HG03108 (cell line): ENCODE results near the gene DNAI4.
"Not testable (repeated sequence)": the region's sequence is repeated elsewhere in the genome, so short reads cannot be mapped to it uniquely, and the experiment has no call there.

ENCODE experiments used
- ATAC-seq: cut with Tn5 transposase; IDR thresholded peaks from one replicate; pipeline ENCODE4 v1.9.1; 2021; ENCODE audit warnings: moderate library complexity; ENCODE audit not compliant: unreplicated experiment

The DNAI4 gene

DNA sequence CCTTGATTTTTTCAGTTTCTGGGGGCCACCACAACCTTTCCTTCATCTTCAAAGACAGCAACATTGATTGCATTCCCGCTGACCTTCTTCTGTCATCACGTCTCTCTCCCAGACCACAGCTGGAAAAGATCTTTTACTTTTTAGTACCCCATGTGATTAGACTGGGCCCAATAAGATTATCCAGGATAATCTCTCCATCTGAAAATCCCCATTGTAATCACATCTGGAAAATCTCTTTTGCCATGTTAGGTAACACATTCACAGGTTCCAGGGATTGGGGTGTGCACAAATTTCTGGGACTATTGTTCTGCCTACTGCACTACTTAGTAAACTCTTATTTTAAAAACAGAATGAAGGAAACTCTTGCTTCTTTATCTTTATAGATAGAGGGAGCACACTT is 76.5 kb downstream of the DNAI4 start:
- no peak for ATAC-seq

DNA sequence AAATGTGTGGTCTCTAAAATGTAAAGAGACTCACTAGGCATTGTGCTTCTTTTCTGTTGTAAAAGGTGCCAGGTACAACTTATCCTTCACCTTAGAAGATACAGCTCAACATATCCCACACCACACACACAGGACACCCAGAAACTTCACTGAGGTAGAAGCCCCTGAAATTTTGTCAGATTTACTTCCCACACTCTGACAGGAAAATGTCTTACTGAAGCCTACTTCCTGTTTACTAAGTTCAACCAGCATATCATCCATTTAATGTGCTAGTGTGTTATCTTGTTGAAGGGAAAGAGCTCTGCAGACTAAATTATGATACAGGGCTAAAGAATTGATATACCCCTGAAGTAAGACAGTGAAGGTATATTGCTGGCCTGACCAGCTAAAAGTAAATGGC is 83.7 kb downstream of the DNAI4 start:
- no peak for ATAC-seq

DNA sequence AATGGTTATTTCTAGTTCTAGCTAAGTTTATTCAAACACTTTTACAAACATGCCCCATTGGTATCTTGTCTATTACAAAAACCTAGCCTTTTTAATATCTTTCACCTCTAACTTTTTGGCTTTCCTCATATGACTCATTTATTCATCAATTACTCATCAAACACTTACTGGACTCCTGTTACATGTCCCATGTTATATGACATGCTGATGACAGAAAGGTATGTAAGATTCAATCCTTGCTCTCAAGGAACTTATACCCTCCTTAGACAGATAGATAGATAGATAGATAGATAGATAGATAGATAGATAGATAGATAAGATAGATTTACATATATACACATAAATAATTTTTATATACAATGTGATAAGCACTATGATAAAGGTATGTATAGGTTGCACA is 89.7 kb downstream of the DNAI4 start:
- no peak for ATAC-seq

DNA sequence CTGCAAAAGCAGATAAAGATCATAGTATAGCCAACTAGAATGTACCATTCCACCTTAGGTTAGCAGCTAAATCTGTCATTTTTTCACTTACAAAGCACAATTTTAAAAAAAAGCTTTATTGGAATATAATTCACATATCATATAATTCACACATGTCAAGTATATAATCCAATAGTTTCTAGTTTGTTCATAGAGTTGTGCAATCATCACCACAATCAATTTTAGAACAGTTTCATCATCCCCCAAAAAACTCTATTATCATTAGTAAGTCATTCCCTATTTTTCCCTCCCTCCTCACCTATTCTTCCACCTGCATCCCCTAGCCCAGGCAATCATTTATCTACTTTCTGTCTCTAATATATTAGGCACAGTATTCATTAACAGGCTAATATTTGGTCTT is 91.5 kb downstream of the DNAI4 start:
- ATAC-seq, result no peak

DNA sequence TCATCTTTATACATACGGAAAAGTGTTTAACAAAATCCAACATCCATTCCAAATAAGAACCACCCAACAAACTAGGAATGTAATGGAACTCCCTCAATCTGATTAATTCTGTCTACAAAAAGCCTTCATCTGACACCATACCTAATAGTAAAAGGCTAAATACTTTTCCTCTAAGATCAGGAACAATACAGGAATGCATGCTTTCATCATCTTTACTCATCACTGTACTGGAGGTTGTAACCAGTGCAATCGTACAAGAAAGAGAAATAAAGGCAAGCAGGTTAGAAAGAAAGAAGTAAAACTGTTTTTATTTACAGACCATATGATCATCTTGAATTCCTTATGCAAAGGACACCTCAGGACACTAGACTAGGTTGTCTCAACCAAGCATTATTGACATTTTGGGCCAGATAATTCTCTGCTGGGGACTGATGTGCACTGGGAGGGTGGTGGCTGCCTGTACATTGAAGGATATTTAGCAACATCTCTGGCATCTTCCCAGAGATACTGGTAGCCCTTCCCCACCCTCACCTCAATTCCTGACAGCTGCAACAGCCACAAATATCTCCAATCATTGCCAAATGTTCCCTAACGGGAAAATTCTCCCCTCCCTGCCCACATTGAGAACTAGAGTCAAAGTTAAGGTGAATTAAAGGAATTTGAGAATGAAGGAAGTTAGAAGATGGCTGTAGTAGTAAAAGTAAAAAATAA is 93.0 kb downstream of the DNAI4 start:
- ATAC-seq, result no peak

DNA sequence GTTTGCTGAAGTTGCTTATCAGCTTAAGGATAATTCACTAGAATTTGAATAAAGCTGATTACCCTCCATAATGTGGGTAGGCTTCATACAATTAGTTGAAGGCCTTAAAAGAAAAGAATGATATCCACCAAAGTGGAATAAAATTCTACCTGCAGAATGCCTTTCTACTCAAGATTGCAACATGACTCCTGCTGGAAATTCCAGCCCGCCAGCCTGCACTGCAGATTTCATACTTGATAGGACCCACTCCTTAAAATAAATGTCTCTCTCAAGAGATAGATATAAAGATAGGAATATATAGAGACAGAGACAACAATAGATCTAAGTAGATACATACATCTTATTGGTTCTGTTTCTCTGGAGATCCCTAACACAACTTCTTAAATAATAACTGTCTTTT is 99.9 kb downstream of the DNAI4 start:
- ATAC-seq, result no peak

DNA sequence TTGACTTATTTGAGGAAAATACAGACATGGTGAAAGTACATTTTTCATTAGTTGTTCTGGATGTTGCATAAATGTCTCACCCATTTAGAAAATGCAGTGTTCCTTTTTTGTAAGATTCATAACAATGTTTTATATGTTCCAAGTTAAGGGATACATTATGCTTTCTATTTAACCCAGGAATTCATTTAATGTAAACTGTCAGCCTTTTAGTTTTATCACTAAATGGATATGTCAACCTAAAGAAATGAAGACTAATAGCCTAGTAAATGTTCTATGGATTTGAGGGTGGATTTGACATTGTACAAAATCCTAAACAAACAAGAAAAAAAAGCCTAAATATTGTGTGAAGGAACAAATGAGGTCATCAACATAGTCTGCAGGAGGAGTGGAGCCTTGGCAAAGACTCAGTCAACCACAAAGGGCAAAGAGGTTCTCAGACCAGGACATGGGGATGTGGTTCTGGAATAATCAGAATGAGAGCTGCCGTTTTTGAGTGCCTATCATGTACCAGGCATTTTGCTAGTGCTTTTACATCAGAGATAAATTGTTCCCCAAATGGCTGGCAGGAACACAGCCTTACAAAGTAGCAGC is 114.8 kb downstream of the DNAI4 start:
- ATAC-seq, result no peak

DNA sequence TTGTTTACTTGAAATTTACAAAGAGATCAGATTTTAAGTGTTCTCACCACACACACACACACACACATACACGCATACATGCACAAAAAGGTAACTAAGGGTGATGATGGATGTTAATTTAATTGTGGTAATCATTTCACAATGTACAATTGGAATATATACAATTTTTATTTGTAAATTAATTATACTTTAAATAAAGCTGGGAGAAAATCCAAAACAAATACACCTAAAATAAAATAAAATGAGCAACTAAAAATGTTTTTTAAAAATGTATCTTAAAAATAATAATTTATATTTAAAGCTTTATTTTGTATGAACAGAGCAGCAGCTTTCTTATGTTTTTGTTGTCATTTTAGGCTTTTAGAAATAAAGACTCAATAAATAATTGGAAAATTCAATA is 115.4 kb downstream of the DNAI4 start:
- no peak for ATAC-seq

DNA sequence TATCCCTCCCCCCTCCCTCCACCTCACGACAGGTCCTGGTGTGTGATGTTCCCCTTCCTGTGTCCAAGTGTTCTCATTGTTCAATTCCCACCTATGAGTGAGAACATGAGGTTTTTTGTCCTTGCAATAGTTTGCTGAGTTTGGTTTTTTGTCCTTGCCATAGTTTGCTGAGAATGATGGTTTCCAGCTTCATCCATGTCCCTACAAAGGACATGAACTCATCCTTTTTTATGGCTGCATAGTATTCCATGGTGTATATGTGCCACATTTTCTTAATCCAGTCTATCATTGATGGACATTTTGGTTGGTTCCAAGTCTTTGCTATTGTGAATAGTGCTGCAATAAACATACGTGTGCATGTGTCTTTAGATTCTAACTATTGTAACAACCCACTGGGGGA is 128.8 kb downstream of the DNAI4 start:
- not testable (repeated sequence) for ATAC-seq

DNA sequence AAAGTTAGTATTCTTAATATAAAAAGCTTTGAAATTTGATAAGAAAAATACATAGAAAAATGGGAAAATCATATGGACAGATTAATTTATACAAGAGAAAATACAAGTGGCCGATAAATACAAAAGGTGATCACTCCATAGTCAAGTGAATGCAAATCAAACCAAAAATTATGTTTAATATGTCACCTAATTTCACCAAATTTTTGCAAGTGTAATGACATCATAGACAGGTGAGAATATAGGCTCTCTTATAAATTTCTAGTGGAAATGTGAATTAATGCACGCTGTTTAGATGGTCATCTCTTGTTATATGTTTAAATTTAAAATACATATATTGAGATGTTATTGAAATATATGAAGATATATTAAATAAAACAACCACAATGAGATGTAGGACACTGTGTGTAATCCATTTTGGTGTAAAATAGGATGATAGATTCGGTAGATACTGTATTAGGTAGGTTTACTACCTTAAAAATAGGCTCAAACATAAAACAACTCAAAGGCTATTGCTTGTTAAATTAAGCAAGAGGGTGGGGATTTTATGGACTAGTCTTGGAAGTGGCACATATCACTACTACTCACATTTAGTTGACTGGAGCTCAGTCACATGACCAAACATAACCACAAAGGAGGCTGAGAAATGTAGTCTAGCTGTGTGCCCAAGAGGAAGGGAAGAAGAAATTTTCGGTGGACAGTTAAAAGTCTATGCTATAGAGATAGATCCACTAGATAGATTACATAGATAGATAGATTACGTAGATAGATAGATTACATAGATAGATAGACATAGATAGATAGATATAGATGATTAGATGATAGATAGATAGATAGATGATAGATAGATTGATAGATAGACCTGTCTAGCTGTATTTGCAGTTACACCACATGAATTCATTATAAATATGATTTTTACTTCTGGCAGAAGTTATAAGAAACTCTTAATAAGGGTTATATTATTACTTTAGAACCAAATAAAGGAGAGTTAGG is 132.7 kb downstream of the DNAI4 start:
- ATAC-seq, result no peak

DNA sequence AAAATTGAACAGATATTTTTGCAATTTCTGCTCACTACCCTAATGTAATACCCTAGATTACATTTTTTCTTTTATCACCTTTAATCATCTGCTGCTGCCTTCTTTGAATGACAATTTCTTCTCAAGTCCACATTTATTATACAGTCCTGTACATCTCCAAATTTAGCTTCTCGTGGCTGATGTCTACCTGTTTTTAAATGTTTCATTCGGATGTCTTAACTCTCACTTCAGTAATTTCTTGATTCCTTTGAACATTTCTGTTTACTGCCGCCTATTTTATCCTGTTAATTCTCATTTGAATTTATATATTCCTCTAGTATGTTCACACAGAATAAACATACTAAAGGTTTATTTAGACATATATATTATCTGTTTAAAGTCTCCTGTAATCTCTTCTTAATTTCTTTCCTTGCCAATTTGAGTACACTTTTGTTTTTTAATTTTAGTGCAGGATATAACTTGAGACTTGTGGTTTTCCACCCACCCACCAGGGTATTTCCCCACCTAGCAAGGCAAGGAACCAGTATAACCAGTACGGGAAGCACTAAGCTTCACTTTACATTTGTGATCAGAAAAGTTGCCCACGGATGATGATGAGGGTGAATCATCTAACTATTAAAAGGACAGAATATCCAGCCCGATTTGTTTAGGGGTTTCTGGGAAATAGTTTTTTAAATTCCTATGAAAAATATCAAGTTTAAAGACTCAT is 136.3 kb downstream of the DNAI4 start:
- peak; percentile 85 for ATAC-seq

DNA sequence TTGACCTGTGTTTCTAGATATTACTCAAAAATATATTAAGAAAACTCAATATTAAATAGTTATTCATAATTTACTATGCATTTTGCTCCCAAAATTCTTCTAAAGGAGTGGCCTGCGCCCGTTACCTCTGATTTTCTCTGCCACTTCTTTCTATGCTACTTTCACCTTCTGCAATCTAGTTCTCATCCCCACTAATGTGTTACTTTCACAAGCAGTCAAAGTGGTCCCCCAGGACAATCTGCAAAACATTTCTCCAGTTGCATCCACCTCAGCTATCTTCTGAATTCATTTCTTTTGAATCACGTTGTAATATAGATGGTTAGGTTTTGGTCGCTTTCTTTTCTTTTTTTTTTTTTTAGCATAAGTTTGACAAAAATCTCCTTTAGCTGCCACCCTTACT is 137.0 kb downstream of the DNAI4 start:
- no peak for ATAC-seq

DNA sequence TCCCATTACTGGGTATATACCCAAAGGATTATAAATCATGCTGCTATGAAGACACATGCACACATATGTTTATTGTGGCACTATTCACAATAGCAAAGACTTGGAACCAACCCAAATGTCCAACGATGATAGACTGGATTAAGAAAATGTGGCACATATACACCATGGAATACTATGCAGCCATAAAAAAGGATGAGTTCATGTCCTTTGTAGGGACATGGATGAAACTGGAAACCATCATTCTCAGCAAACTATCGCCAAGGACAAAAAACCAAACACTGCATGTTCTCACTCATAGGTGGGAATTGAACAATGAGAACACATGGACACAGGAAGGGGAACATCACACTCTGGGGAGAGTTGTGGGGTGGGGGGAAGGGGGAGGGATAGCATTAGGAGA is 138.9 kb downstream of the DNAI4 start:
- ATAC-seq, result not testable (repeated sequence)

DNA sequence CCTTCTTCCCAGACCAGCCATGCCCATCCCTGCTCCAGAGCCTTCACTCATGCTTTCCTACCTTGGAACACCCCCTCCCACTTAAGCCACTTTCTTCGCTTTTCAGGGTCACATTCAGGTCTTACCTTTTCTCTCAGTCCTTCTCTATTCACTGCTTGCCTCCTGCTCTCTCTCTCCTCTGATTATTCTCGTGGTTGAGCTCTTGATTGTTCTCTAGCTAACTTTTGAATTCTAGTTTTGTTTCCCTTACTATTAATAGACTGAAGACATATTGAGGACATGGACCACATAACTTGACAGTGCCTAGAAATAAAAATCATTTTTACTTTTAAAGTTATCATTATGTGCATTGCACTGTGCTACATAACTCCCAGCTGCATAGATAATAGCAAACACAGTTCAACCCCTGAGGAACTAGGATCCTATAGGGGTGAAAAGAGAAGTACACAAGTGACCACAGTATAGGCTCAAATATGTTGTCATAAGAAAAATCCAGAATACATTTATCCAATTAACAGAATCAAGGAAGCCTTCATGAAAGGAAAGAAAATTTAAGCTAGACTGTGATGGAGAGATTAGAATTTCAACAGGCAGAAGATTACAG is 145.1 kb downstream of the DNAI4 start:
- ATAC-seq, result no peak

DNA sequence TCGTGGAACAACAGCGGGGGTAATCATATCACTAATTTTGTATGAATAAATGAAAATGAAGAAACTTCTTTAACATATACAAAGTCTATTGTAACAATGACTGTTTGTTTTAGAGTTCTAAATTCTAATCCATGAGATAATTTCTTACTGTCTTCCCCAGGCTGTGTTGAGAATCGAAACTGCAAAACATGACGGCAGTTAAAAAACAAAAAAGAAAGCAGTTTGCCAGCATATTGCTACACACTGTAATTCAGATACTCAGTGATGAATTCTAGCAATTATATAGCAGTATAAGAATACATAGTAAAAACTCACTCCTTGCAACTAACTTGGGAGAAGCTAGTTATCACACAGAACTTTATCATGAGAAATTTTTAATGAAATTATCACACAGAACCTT is 145.7 kb downstream of the DNAI4 start:
- no peak for ATAC-seq

DNA sequence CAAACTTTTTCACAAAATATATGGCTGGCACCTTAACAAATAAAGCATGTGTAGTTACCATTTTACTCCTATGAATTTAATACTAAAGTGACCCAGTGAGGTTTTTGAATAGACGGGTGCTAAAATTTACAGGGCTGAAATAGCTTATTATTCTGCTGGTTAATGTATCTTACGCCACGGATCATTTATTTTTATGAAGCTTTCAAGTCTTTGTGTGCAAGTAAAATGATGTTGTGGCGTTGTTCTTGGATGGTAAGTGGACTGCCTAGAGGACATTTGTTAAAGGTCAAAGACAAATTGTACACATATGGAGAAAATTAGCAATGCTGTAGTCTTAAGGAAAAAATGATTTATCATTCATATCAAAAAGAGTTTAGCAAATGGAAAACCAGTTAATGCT is 146.4 kb downstream of the DNAI4 start:
- ATAC-seq, result no peak

DNA sequence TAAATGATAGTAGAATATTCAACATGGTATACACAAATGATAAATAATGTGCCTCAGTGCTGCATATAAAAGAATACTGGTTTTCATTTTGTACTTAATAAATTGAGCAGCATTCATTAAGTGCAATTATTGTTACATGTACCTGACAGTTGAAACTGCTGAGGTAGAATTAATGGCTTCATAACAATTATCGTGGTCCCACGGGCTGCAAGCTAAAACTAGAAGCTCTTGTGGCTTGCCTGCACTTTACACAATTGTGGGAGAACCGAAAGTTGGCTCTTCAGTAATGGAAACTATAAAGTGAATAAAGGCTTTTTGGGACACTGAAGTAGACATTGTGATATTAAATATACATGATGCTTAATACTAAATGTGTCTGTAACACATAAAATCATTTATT is 146.8 kb downstream of the DNAI4 start:
- ATAC-seq, result no peak

DNA sequence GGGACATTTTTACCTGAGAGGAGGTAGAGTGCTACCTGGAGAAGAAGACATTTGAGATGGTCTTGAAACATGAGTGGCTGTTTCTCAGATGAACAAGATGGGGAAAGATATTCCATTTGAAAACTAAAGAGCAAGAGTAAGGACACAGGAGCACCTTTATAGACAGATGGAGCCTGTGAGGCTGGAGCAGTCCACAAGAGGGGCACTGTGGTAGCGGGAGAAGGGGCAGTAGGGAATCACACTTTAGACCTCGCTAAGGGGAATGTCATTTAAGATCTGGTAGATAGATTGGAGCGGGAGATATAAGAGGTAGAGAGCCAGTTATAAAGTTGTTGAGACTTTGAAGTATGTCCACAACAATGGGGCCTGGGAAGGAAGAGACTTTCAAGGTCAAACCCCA is 149.0 kb downstream of the DNAI4 start:
- no peak for ATAC-seq

DNA sequence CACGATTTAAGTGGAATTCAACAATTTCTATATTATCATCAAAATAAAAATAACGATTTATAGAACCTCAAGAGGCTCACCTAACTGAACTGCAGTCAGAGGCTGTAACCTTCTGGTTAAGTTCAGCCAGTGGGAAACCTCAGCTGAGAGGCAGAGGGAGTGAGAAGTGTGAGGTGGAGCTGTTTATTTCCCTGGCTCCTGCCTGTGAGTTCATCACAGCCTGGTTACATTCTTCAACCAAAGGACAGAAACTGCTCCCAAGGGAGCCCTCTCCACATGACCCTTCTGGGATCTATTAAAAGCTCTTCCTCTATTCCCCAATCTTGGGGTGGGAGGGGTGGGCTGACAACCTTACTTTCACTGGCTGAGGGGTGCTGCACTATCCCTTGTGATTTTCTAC is 150.2 kb downstream of the DNAI4 start:
- no peak for ATAC-seq

DNA sequence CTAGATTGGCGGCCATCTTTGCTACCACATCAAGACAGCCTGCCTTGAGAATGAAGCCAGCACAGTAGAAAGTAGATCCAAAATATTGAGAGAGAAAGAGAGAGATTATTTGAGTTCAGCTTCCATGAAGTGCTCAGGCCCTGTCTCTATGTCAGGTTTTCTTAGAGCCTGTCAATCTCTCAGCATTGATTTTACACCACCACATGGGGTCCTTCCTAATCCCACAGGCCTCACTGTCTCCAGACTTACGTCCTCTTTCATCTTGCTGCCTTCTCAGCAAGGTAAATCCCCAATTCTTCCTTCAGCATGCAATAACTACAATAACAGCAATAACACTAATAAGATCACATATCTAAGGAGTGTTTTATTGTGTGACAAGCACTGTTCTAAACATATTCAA is 151.4 kb downstream of the DNAI4 start:
- ATAC-seq, result no peak

DNA sequence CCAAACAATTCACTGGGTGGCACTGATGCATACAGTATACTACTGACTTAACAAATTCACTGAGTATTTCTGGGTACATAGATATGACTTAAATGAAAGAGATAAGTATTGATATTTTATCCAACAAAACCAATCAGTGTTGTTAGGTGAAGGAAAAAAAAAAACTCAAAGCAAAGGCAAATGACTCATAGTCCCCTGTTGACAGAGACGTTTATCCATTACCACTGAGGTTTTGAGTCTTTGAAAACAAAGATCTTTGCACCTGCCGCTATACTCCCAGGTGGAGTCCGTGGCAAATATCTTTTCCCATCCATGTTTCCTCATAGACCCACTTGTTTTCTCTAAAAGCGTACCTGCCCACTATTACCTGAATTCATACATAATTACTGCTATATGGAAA is 154.0 kb downstream of the DNAI4 start:
- ATAC-seq, result no peak
